HG02678 (cell line): ENCODE results near the gene CCNE1.
"Not testable (repeated sequence)": the region's sequence is repeated elsewhere in the genome, so short reads cannot be mapped to it uniquely, and the experiment has no call there.

Experiments
- ATAC-seq: cut with Tn5 transposase; IDR thresholded peaks from one replicate; pipeline ENCODE4 v1.9.1; 2021; ENCODE audit warnings: mild to moderate bottlenecking, moderate library complexity; ENCODE audit not compliant: unreplicated experiment

Gene CCNE1

GRCh38 chr19:29785955-29786589 is 25.7 kb upstream of the CCNE1 start:
- ATAC-seq, result no peak

GRCh38 chr19:29787281-29787680 is 24.5 kb upstream of the CCNE1 start:
- ATAC-seq, result no peak

- ATAC-seq, result no peak
Observed at GRCh38 chr19:29789007-29789406, 22.8 kb upstream of the CCNE1 start.

GRCh38 chr19:29793116-29793727 is 18.6 kb upstream of the CCNE1 start:
- no peak for ATAC-seq

GRCh38 chr19:29794490-29794889 is 17.3 kb upstream of the CCNE1 start:
- ATAC-seq, result not testable (repeated sequence)

GRCh38 chr19:29795461-29796172 is 16.2 kb upstream of the CCNE1 start:
- ATAC-seq, result no peak

GRCh38 chr19:29796173-29796573 is 15.6 kb upstream of the CCNE1 start:
- ATAC-seq, result no peak

- no peak for ATAC-seq
Observed at GRCh38 chr19:29798774-29799497, 12.9 kb upstream of the CCNE1 start.

- no peak for ATAC-seq
Observed at GRCh38 chr19:29800100-29800825, 11.5 kb upstream of the CCNE1 start.

GRCh38 chr19:29803951-29804350 is 7.8 kb upstream of the CCNE1 start:
- ATAC-seq, result not testable (repeated sequence)

- peak; percentile 95 for ATAC-seq
Observed at GRCh38 chr19:29804493-29804892, 7.3 kb upstream of the CCNE1 start.

GRCh38 chr19:29805031-29805965 is 6.5 kb upstream of the CCNE1 start:
- no peak for ATAC-seq

- no peak for ATAC-seq
Observed at GRCh38 chr19:29806098-29806866, 5.5 kb upstream of the CCNE1 start.

GRCh38 chr19:29807178-29807577 is 4.6 kb upstream of the CCNE1 start:
- ATAC-seq, result no peak

- no peak for ATAC-seq
Observed at GRCh38 chr19:29807870-29808405, 3.9 kb upstream of the CCNE1 start.

GRCh38 chr19:29809795-29810503 is 1.8 kb upstream of the CCNE1 start:
- no peak for ATAC-seq

GRCh38 chr19:29810504-29810871 is 1.3 kb upstream of the CCNE1 start:
- no peak for ATAC-seq
